Stimulated activated naive CD8-positive, alpha-beta T cell treated with anti-CD3 and anti-CD28 coated beads, Interleukin-15, Interleukin-2, amounts not matched to agents 100 ng/mL and 50 ng/mL, for 24 hours (primary cell): ENCODE data around the gene GALNTL6.

ENCODE experiments used
- H3K27ac Mint-ChIP-seq: one replicate; pipeline ENCODE4 v1.8.0; 2021; ENCODE audit warnings: mild to moderate bottlenecking, mixed read lengths
- H3K27me3 Mint-ChIP-seq: one replicate; pipeline ENCODE4 v1.8.0; 2021; ENCODE audit warnings: mixed read lengths
- H3K36me3 Mint-ChIP-seq: one replicate; pipeline ENCODE4 v1.8.0; 2021; ENCODE audit warnings: low read depth, mixed read lengths
- H3K4me1 Mint-ChIP-seq: one replicate; pipeline ENCODE4 v1.8.0; 2021; ENCODE audit warnings: low read depth, mixed read lengths
- H3K4me3 Mint-ChIP-seq: one replicate; pipeline ENCODE4 v1.8.0; 2021; ENCODE audit warnings: mild to moderate bottlenecking, mixed read lengths
- H3K9me3 Mint-ChIP-seq: one replicate; pipeline ENCODE4 v1.8.0; 2021; ENCODE audit warnings: mixed read lengths

GALNTL6 gene

GRCh38 chr4:171846893-171847292 lies 33.7 kb downstream of the GALNTL6 start:
- Mint-ChIP-seq H3K4me3 (no peak overlapping the region), H3K27ac (no peak overlapping the region), H3K36me3 (no peaks in the 10 kb centered on the region), H3K27me3 (no peaks in the 10 kb centered on the region), H3K4me1 (no peaks in the 10 kb centered on the region), H3K9me3 (peaks cover 4% of the 10 kb centered on the region)

GRCh38 chr4:171847751-171848150 lies 34.5 kb downstream of the GALNTL6 start:
- Mint-ChIP-seq H3K36me3 (no peaks in the 10 kb centered on the region), H3K27ac (no peak overlapping the region), H3K4me1 (no peaks in the 10 kb centered on the region), H3K27me3 (no peaks in the 10 kb centered on the region), H3K4me3 (no peak overlapping the region), H3K9me3 (no peaks in the 10 kb centered on the region)

- no peaks in the 10 kb centered on the region for H3K36me3 Mint-ChIP-seq
- no peaks in the 10 kb centered on the region for H3K27me3 Mint-ChIP-seq
- no peak overlapping the region for H3K4me3 Mint-ChIP-seq
- H3K4me1 Mint-ChIP-seq, result no peaks in the 10 kb centered on the region
- H3K9me3 Mint-ChIP-seq, result no peaks in the 10 kb centered on the region
- H3K27ac Mint-ChIP-seq, result no peak overlapping the region
Observed at GRCh38 chr4:171849686-171850222, 36.5 kb downstream of the GALNTL6 start.

- no peaks in the 10 kb centered on the region for H3K4me1 Mint-ChIP-seq
- H3K4me3 Mint-ChIP-seq, result no peak overlapping the region
- H3K36me3 Mint-ChIP-seq, result no peaks in the 10 kb centered on the region
- no peak overlapping the region for H3K27ac Mint-ChIP-seq
- no peaks in the 10 kb centered on the region for H3K27me3 Mint-ChIP-seq
- no peaks in the 10 kb centered on the region for H3K9me3 Mint-ChIP-seq
Observed at GRCh38 chr4:171851295-171851694, 38.1 kb downstream of the GALNTL6 start.

GRCh38 chr4:171857302-171858012 lies 44.3 kb downstream of the GALNTL6 start:
- Mint-ChIP-seq H3K27me3 (no peaks in the 10 kb centered on the region), H3K27ac (no peak overlapping the region), H3K4me3 (no peak overlapping the region), H3K9me3 (no peaks in the 10 kb centered on the region), H3K4me1 (no peaks in the 10 kb centered on the region), H3K36me3 (no peaks in the 10 kb centered on the region)

- Mint-ChIP-seq H3K4me3 (no peak overlapping the region), H3K27me3 (no peaks in the 10 kb centered on the region), H3K27ac (no peak overlapping the region), H3K4me1 (no peaks in the 10 kb centered on the region), H3K9me3 (peaks cover 3% of the 10 kb centered on the region), H3K36me3 (no peaks in the 10 kb centered on the region)
Observed at GRCh38 chr4:171875291-171875690, 62.1 kb downstream of the GALNTL6 start.

GRCh38 chr4:171876636-171877035 lies 63.4 kb downstream of the GALNTL6 start:
- Mint-ChIP-seq H3K27me3 (no peaks in the 10 kb centered on the region), H3K27ac (no peak overlapping the region), H3K4me1 (no peaks in the 10 kb centered on the region), H3K36me3 (no peaks in the 10 kb centered on the region), H3K4me3 (no peak overlapping the region), H3K9me3 (peaks cover 3% of the 10 kb centered on the region)

- H3K4me1 Mint-ChIP-seq, result no peaks in the 10 kb centered on the region
Observed at GRCh38 chr4:171880136-171880535, 66.9 kb downstream of the GALNTL6 start.

GRCh38 chr4:171889681-171890080 lies 76.5 kb downstream of the GALNTL6 start:
- Mint-ChIP-seq H3K27me3 (no peaks in the 10 kb centered on the region), H3K36me3 (no peaks in the 10 kb centered on the region), H3K27ac (no peak overlapping the region), H3K4me1 (no peaks in the 10 kb centered on the region), H3K9me3 (peaks cover 6% of the 10 kb centered on the region), H3K4me3 (no peak overlapping the region)

More at GRCh38 chr4:171880136-171880535, 66.9 kb downstream of the GALNTL6 start:
- Mint-ChIP-seq H3K9me3 (peaks cover 3% of the 10 kb centered on the region), H3K36me3 (no peaks in the 10 kb centered on the region), H3K27me3 (no peaks in the 10 kb centered on the region), H3K27ac (no peak overlapping the region), H3K4me3 (no peak overlapping the region)

- H3K27ac Mint-ChIP-seq, result no peak overlapping the region
- H3K36me3 Mint-ChIP-seq, result no peaks in the 10 kb centered on the region
- no peaks in the 10 kb centered on the region for H3K4me1 Mint-ChIP-seq
- H3K27me3 Mint-ChIP-seq, result no peaks in the 10 kb centered on the region
- no peak overlapping the region for H3K4me3 Mint-ChIP-seq
- peaks cover 10% of the 10 kb centered on the region for H3K9me3 Mint-ChIP-seq
Observed at GRCh38 chr4:171891038-171891437, 77.8 kb downstream of the GALNTL6 start.

GRCh38 chr4:171896426-171896825 lies 83.2 kb downstream of the GALNTL6 start:
- Mint-ChIP-seq H3K4me3 (no peak overlapping the region), H3K36me3 (no peaks in the 10 kb centered on the region), H3K27ac (no peak overlapping the region), H3K4me1 (no peaks in the 10 kb centered on the region), H3K27me3 (no peaks in the 10 kb centered on the region), H3K9me3 (peaks cover 11% of the 10 kb centered on the region)

- peaks cover 4% of the 10 kb centered on the region for H3K9me3 Mint-ChIP-seq
- no peaks in the 10 kb centered on the region for H3K27me3 Mint-ChIP-seq
- no peaks in the 10 kb centered on the region for H3K4me1 Mint-ChIP-seq
- no peaks in the 10 kb centered on the region for H3K36me3 Mint-ChIP-seq
- H3K4me3 Mint-ChIP-seq, result no peak overlapping the region
- H3K27ac Mint-ChIP-seq, result no peak overlapping the region
Observed at GRCh38 chr4:171919314-171919713, 106.1 kb downstream of the GALNTL6 start.

- Mint-ChIP-seq H3K4me3 (no peak overlapping the region), H3K27ac (no peak overlapping the region), H3K27me3 (no peaks in the 10 kb centered on the region), H3K9me3 (peaks cover 4% of the 10 kb centered on the region), H3K36me3 (no peaks in the 10 kb centered on the region), H3K4me1 (no peaks in the 10 kb centered on the region)
Observed at GRCh38 chr4:171920901-171921300, 107.7 kb downstream of the GALNTL6 start.

GRCh38 chr4:171924746-171925376 lies 111.7 kb downstream of the GALNTL6 start:
- H3K36me3 Mint-ChIP-seq, result no peaks in the 10 kb centered on the region
- no peak overlapping the region for H3K4me3 Mint-ChIP-seq
- no peaks in the 10 kb centered on the region for H3K27me3 Mint-ChIP-seq
- H3K4me1 Mint-ChIP-seq, result no peaks in the 10 kb centered on the region
- H3K9me3 Mint-ChIP-seq, result peaks cover 5% of the 10 kb centered on the region
- no peak overlapping the region for H3K27ac Mint-ChIP-seq

- H3K4me3 Mint-ChIP-seq, result no peak overlapping the region
- no peaks in the 10 kb centered on the region for H3K27me3 Mint-ChIP-seq
- H3K36me3 Mint-ChIP-seq, result no peaks in the 10 kb centered on the region
- no peak overlapping the region for H3K27ac Mint-ChIP-seq
- no peaks in the 10 kb centered on the region for H3K4me1 Mint-ChIP-seq
- H3K9me3 Mint-ChIP-seq, result peaks cover 4% of the 10 kb centered on the region
Observed at GRCh38 chr4:171928336-171928735, 115.1 kb downstream of the GALNTL6 start.
